HFF-Myc (cell line): Measurements from ENCODE around the gene OLFML2A.

Source experiments
- DNase-seq: peaks from one replicate; pipeline ENCODE4 v3.0.0-alpha.2; 2011; ENCODE audit warnings: low read depth; ENCODE audit errors: extremely low read depth
- H3K4me3 ChIP-seq: replicated peaks from 2 replicates; pipeline ENCODE4 v1.5.1; 2011; ENCODE audit warnings: low read depth, mild to moderate bottlenecking, control low read depth, low read length
- CTCF ChIP-seq: IDR thresholded peaks from 2 replicates; pipeline ENCODE4 v1.5.1; 2012; ENCODE audit warnings: mild to moderate bottlenecking, low read depth, low read length, control low read depth; ENCODE audit errors: missing control alignments

Gene OLFML2A

GRCh38 chr9:124782661-124783574 is 6.0 kb downstream of the OLFML2A start:
- no peak overlapping the region for H3K4me3 ChIP-seq
- no peak for TF ChIP-seq CTCF
- DNase-seq = no peak

- DNase-seq = no peak
- no peak for TF ChIP-seq CTCF
- no peak overlapping the region for H3K4me3 ChIP-seq
Observed at GRCh38 chr9:124783830-124784229, 6.9 kb downstream of the OLFML2A start.

- no peak for DNase-seq
- no peak for TF ChIP-seq CTCF
- H3K4me3 ChIP-seq = no peak overlapping the region
Observed at GRCh38 chr9:124784509-124784908, 7.6 kb downstream of the OLFML2A start.

- no peak overlapping the region for H3K4me3 ChIP-seq
- DNase-seq = no peak
- TF ChIP-seq CTCF = no peak
Observed at GRCh38 chr9:124786881-124787573, 10.1 kb downstream of the OLFML2A start.

GRCh38 chr9:124788542-124789217 is 11.7 kb downstream of the OLFML2A start:
- H3K4me3 ChIP-seq = no peak overlapping the region
- no peak for TF ChIP-seq CTCF
- no peak for DNase-seq

- no peak for TF ChIP-seq CTCF
- no peak for DNase-seq
- no peak overlapping the region for H3K4me3 ChIP-seq
Observed at GRCh38 chr9:124789531-124789930, 12.6 kb downstream of the OLFML2A start.
